NCI-H510A (cell line): ENCODE data around the gene NOXO1.
A peak's percentile ranks its signal among the peaks of the same experiment; 100 is the strongest.

Experiments
- DNase-seq: peaks from one replicate; lab custom pipeline; 2025; lab: John Stamatoyannopoulos, UW

NOXO1 gene

GRCh38 chr16:2009791-2010510 is 28.7 kb upstream of the NOXO1 start, which contains the start of gene ZNF598:
ZNF598 (minus strand) TSS chr16:2009821.
- DNase-seq = peak; percentile 59

- no peak for DNase-seq
Observed at GRCh38 chr16:2009164-2009711, 28.0 kb upstream of the NOXO1 start.

GRCh38 chr16:2008631-2009163 is 27.4 kb upstream of the NOXO1 start:
- DNase-seq = no peak

GRCh38 chr16:2008009-2008526 is 26.8 kb upstream of the NOXO1 start:
- DNase-seq = no peak

GRCh38 chr16:2007081-2007836 is 26.0 kb upstream of the NOXO1 start:
- no peak for DNase-seq

GRCh38 chr16:2006317-2006716 is 25.0 kb upstream of the NOXO1 start:
- DNase-seq = no peak

- DNase-seq = no peak
Observed at GRCh38 chr16:2005646-2006045, 24.4 kb upstream of the NOXO1 start.

GRCh38 chr16:2004795-2005517 is 23.7 kb upstream of the NOXO1 start:
- no peak for DNase-seq

- DNase-seq = peak; percentile 86
Observed at GRCh38 chr16:2003827-2004641, 22.8 kb upstream of the NOXO1 start.

GRCh38 chr16:2003231-2003826 is 22.1 kb upstream of the NOXO1 start:
- DNase-seq = no peak

- no peak for DNase-seq
Observed at GRCh38 chr16:2002406-2003230, 21.3 kb upstream of the NOXO1 start.

GRCh38 chr16:2001456-2002355 is 20.4 kb upstream of the NOXO1 start:
- DNase-seq = no peak

GRCh38 chr16:2001035-2001434 is 19.8 kb upstream of the NOXO1 start:
- DNase-seq = no peak

GRCh38 chr16:1999866-2000514 is 18.7 kb upstream of the NOXO1 start:
- DNase-seq = no peak

GRCh38 chr16:1998852-1999801 is 17.9 kb upstream of the NOXO1 start:
- no peak for DNase-seq

- no peak for DNase-seq
Observed at GRCh38 chr16:1998360-1998835, 17.1 kb upstream of the NOXO1 start.
